ENCODE results near the gene LAPTM5.

LAPTM5 gene

GRCh38 chr1:30731109-30731805 lies 26.3 kb downstream of the LAPTM5 start:
- Histone ChIP-seq H3K79me2 (ENCODE audit: low read length) (peaks cover 9% of the 10 kb centered on the region; the same call in 1 of the 2 replicates), H4K20me1 (ENCODE audit: insufficient read depth, low read length) (no peaks in the 10 kb centered on the region), H3K9me2 (replicated peaks; ENCODE audit: insufficient read depth, low read length) (no peaks in the 10 kb centered on the region), H3K4me1 (ENCODE audit: low read length) (no peaks in the 10 kb centered on the region), H3F3A (ENCODE audit: insufficient read depth, low read length) (peaks cover 33% of the 10 kb centered on the region), H3K27ac (ENCODE audit: low read length) (no peak overlapping the region), H3K9me3 (replicated peaks; ENCODE audit: insufficient read depth, low read length) (no peaks in the 10 kb centered on the region), H3K9ac (ENCODE audit: low read length) (no peak overlapping the region), H3K36me3 (replicated peaks; ENCODE audit: insufficient read depth, low read length) (peaks cover 18% of the 10 kb centered on the region), H3K27me3 (replicated peaks; ENCODE audit: insufficient read depth, low read length) (no peaks in the 10 kb centered on the region), H3K4me3 (ENCODE audit: low read length) (no peak overlapping the region), H3K4me2 (ENCODE audit: low read depth, low read length) (no peak overlapping the region), H2AFZ (ENCODE audit: low read length) (no peak overlapping the region)
- TF ChIP-seq EZH2 (optimal IDR thresholded peaks at IDR 0.05; ENCODE audit: low read depth, low read length): no peak
- TF ChIP-seq EZH2phosphoT487 (IDR thresholded peaks at IDR 0.05; ENCODE audit: low read length): no peak
- no peak for TF ChIP-seq CTCF (IDR thresholded peaks at IDR 0.05; ENCODE audit: low read length)
- no peak for DNase-seq

DNA sequence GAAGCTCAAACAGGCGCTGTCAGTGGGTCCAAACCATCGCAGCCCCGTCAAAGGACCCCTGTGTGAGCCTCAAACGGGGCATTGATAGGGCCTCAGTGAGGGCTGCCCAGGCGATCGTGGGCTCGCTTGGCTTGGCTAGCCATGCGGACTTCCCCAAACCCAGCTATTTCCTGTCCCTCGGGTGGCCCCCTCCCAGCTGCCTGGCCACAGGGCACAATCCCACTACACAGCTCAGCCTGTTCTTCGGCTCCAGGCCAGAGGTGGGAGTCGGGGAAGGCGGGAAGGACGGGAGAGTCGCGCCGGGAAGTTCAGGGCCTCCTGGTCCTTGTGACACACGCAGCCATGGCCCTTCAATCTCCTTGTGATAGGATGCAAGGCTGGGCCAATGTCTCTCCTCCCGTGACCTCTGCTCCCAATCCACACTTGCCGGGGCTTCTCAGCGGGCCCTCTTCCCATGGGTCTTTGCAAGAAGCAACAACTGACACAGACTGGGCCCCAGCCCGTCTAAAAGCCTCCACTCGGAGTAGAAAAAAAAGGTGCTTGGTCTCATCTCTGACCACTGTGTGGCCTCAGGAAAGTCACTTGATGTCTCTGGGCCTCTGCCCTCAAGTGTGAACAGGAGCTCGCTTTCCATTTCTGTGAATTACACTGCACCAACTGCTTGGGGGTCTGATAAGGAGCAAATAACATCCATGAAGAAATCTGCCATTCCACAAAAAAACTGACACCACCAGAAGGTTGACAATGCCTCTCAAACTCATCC lies 27.0 kb downstream of the LAPTM5 start:
- H3K9ac ChIP-seq (ENCODE audit: low read length): no peak overlapping the region
- H3K27ac ChIP-seq (ENCODE audit: low read length): no peak overlapping the region
- peaks cover 16% of the 10 kb centered on the region for H3K36me3 ChIP-seq (replicated peaks; ENCODE audit: insufficient read depth, low read length)
- no peaks in the 10 kb centered on the region for H3K4me1 ChIP-seq (ENCODE audit: low read length)
- peaks cover 31% of the 10 kb centered on the region for H3F3A ChIP-seq (ENCODE audit: insufficient read depth, low read length)
- H3K79me2 ChIP-seq (ENCODE audit: low read length): peaks cover 2% of the 10 kb centered on the region; the same call in 1 of the 2 replicates
- no peak overlapping the region for H2AFZ ChIP-seq (ENCODE audit: low read length)
- no peak overlapping the region for H3K4me2 ChIP-seq (ENCODE audit: low read depth, low read length)
- H3K4me3 ChIP-seq (ENCODE audit: low read length): no peak overlapping the region
- no peaks in the 10 kb centered on the region for H4K20me1 ChIP-seq (ENCODE audit: insufficient read depth, low read length)
- no peak for TF ChIP-seq EZH2 (optimal IDR thresholded peaks at IDR 0.05; ENCODE audit: low read depth, low read length)
- no peak for TF ChIP-seq CTCF (IDR thresholded peaks at IDR 0.05; ENCODE audit: low read length)
- H3K9me3 ChIP-seq (replicated peaks; ENCODE audit: insufficient read depth, low read length): no peaks in the 10 kb centered on the region
- no peaks in the 10 kb centered on the region for H3K9me2 ChIP-seq (replicated peaks; ENCODE audit: insufficient read depth, low read length)
- no peak for DNase-seq
- H3K27me3 ChIP-seq (replicated peaks; ENCODE audit: insufficient read depth, low read length): no peaks in the 10 kb centered on the region

- Histone ChIP-seq H3K9me2 (replicated peaks; ENCODE audit: insufficient read depth, low read length) (no peaks in the 10 kb centered on the region), H3K79me2 (ENCODE audit: low read length) (no peaks in the 10 kb centered on the region), H3K4me2 (ENCODE audit: low read depth, low read length) (no peak overlapping the region), H3K27me3 (replicated peaks; ENCODE audit: insufficient read depth, low read length) (no peaks in the 10 kb centered on the region), H3K9me3 (replicated peaks; ENCODE audit: insufficient read depth, low read length) (no peaks in the 10 kb centered on the region), H3F3A (ENCODE audit: insufficient read depth, low read length) (peaks cover 25% of the 10 kb centered on the region), H4K20me1 (ENCODE audit: insufficient read depth, low read length) (no peaks in the 10 kb centered on the region), H2AFZ (ENCODE audit: low read length) (no peak overlapping the region), H3K4me1 (ENCODE audit: low read length) (no peaks in the 10 kb centered on the region), H3K36me3 (replicated peaks; ENCODE audit: insufficient read depth, low read length) (peaks cover 10% of the 10 kb centered on the region), H3K27ac (ENCODE audit: low read length) (no peak overlapping the region), H3K9ac (ENCODE audit: low read length) (no peak overlapping the region), H3K4me3 (ENCODE audit: low read length) (no peak overlapping the region)
- no peak for TF ChIP-seq EZH2 (optimal IDR thresholded peaks at IDR 0.05; ENCODE audit: low read depth, low read length)
- no peak for TF ChIP-seq CTCF (IDR thresholded peaks at IDR 0.05; ENCODE audit: low read length)
- no peak for TF ChIP-seq EZH2phosphoT487 (IDR thresholded peaks at IDR 0.05; ENCODE audit: low read length)
- no peak for DNase-seq
Observed at GRCh38 chr1:30729901-30730300, 27.7 kb downstream of the LAPTM5 start.

All from MM.1S (cell line).